H1 (cell line): ENCODE data around the gene RMND5A. TPM values are rescaled to one million over a fixed set of nuclear protein-coding genes. Genes with fewer than 3 reads are reported as not detected.

Experiments used
- CTCF ChIA-PET: fragments of 300-600 bp; sonication (Branson Sonifier 250); formaldehyde crosslinking; loops from one replicate; lab custom pipeline; 2021; ENCODE audit not compliant: partially characterized antibody; lab: Charles Lee
- POLR2A ChIA-PET: fragments of 300-600 bp; sonication (Branson Sonifier 250); formaldehyde crosslinking; loops from one replicate; lab custom pipeline; 2021; ENCODE audit warnings: inconsistent platforms; ENCODE audit not compliant: partially characterized antibody; lab: Charles Lee
- DNase-seq, 2 experiments: peaks; one replicate each; pipeline versions ENCODE4 v3.0.0 to v3.0.0-alpha.2; 2010 to 2022; ENCODE audit warnings: low spot score in 2 of 2, low read depth in 1 of 2, mixed read lengths in 1 of 2
- FAIRE-seq: peaks from 2 replicates; lab custom pipeline; 2011; peaks lifted over from hg19 to GRCh38; lab: Jason Lieb, UNC
- H2AFZ ChIP-seq: 2 replicates; pipeline ENCODE4 v1.8.1; 2012; ENCODE audit warnings: low read length, inconsistent platforms
- H2AK5ac ChIP-seq: 2 replicates; pipeline ENCODE4 v1.6.1; 2013; ENCODE audit warnings: low read depth, low read length
- H2BK120ac ChIP-seq: replicated peaks from 2 replicates; pipeline ENCODE3; 2013; ENCODE audit warnings: low read depth, low read length, inconsistent platforms
- H2BK12ac ChIP-seq: 2 replicates; pipeline ENCODE4 v1.6.1; 2013; ENCODE audit warnings: low read depth, low read length
- H2BK15ac ChIP-seq: 2 replicates; pipeline ENCODE4 v1.6.1; 2013; ENCODE audit warnings: low read length
- H2BK20ac ChIP-seq: 2 replicates; pipeline ENCODE4 v1.6.1; 2013; ENCODE audit warnings: low read length
- H2BK5ac ChIP-seq: 2 replicates; pipeline ENCODE4 v1.6.1; 2013; ENCODE audit warnings: low read depth, low read length
- H3K14ac ChIP-seq: 2 replicates; pipeline ENCODE4 v1.6.1; 2013; ENCODE audit warnings: inconsistent platforms; ENCODE audit not compliant: insufficient read length
- H3K18ac ChIP-seq: 2 replicates; pipeline ENCODE4 v1.6.1; 2013; ENCODE audit warnings: low read length; ENCODE audit errors: extremely low read depth
- H3K23ac ChIP-seq: 2 replicates; pipeline ENCODE4 v1.6.1; 2013; ENCODE audit warnings: inconsistent platforms; ENCODE audit not compliant: insufficient read length
- H3K23me2 ChIP-seq: 2 replicates; pipeline ENCODE4 v1.6.1; 2013; ENCODE audit warnings: low read depth, low read length
- H3K27ac ChIP-seq: 2 replicates; pipeline ENCODE4 v1.6.1; 2011; ENCODE audit warnings: low read depth, low read length, inconsistent platforms
- H3K27me3 ChIP-seq, 4 experiments: replicated peaks in 1 of 4; 1 replicate in 1 of 4; 2 replicates in 3 of 4; pipeline versions ENCODE4 v1.6.1 to v1.8.1; 2011 to 2013; ENCODE audit warnings: low read length in 3 of 4, mild to moderate bottlenecking in 3 of 4, inconsistent platforms in 2 of 4, mixed read lengths in 2 of 4, moderate library complexity in 1 of 4; ENCODE audit not compliant: control insufficient read depth in 3 of 4, insufficient read depth in 3 of 4; ENCODE audit errors: extremely low read depth in 1 of 4
- H3K36me3 ChIP-seq, 4 experiments: 2 replicates each; pipeline versions ENCODE4 v1.6.1 to v1.8.1; 2011 to 2013; ENCODE audit warnings: mild to moderate bottlenecking in 4 of 4, low read length in 3 of 4, moderate library complexity in 2 of 4, control low read depth in 1 of 4, inconsistent platforms in 1 of 4; ENCODE audit not compliant: insufficient read depth in 4 of 4, control insufficient read depth in 2 of 4
- H3K4ac ChIP-seq: replicated peaks from 2 replicates; pipeline ENCODE3; 2013; ENCODE audit warnings: low read length, low read depth, mixed read lengths, inconsistent platforms; ENCODE audit not compliant: insufficient read length
- H3K4me1 ChIP-seq, 4 experiments: replicated peaks in 1 of 4; 1 replicate in 1 of 4; 2 replicates in 3 of 4; pipeline versions ENCODE4 v1.6.1 to v1.8.1; 2011 to 2013; ENCODE audit warnings: low read length in 3 of 4, inconsistent platforms in 2 of 4, mixed read lengths in 1 of 4; ENCODE audit not compliant: insufficient read depth in 4 of 4, control insufficient read depth in 3 of 4
- H3K4me2 ChIP-seq, 2 experiments: 2 replicates each; pipeline versions ENCODE4 v1.6.1 to v1.8.1; 2011 to 2013; ENCODE audit warnings: low read depth in 2 of 2, low read length in 2 of 2, control low read depth in 1 of 2, inconsistent platforms in 1 of 2, mild to moderate bottlenecking in 1 of 2; ENCODE audit not compliant: insufficient read depth in 1 of 2
- H3K4me3 ChIP-seq, 4 experiments: fragments of 200-600, 300-600 bp in 1 of 4; sonication (generic), shearing (Covaris generic), sonication (Bioruptor Twin) in 1 of 4; 2 replicates each; pipeline versions ENCODE4 v1.5.1 to v1.8.1; 2011 to 2016; ENCODE audit warnings: low read length in 4 of 4, low read depth in 3 of 4, control low read depth in 2 of 4, inconsistent platforms in 2 of 4, mild to moderate bottlenecking in 2 of 4, mixed read lengths in 1 of 4, moderate library complexity in 1 of 4; ENCODE audit not compliant: insufficient read depth in 2 of 4; ENCODE audit errors: extremely low read depth in 1 of 4
- H3K56ac ChIP-seq: replicated peaks from 2 replicates; pipeline ENCODE3; 2013; ENCODE audit warnings: low read depth, mild to moderate bottlenecking, mixed read lengths, low read length, inconsistent platforms; ENCODE audit not compliant: insufficient read length
- H3K79me1 ChIP-seq: 2 replicates; pipeline ENCODE4 v1.6.1; 2013; ENCODE audit warnings: low read depth, low read length, control low read depth
- H3K79me2 ChIP-seq, 2 experiments: 2 replicates each; pipeline versions ENCODE4 v1.6.1 to v1.8.1; 2012 to 2013; ENCODE audit warnings: low read length in 2 of 2, mild to moderate bottlenecking in 2 of 2, inconsistent platforms in 1 of 2; ENCODE audit not compliant: insufficient read depth in 2 of 2, control insufficient read depth in 1 of 2
- H3K9ac ChIP-seq, 4 experiments: replicated peaks in 1 of 4; 1 replicate in 1 of 4; 2 replicates in 3 of 4; pipeline versions ENCODE4 v1.6.1 to v1.8.1; 2011 to 2013; ENCODE audit warnings: low read depth in 3 of 4, low read length in 3 of 4, control low read depth in 2 of 4, mild to moderate bottlenecking in 2 of 4, moderate library complexity in 2 of 4, inconsistent platforms in 1 of 4; ENCODE audit errors: extremely low read depth in 1 of 4
- H3K9me3 ChIP-seq, 2 experiments: 2 replicates each; pipeline versions ENCODE4 v1.6.1 to v1.8.1; 2012 to 2013; ENCODE audit warnings: mild to moderate bottlenecking in 2 of 2, moderate library complexity in 2 of 2, control low read depth in 1 of 2, inconsistent platforms in 1 of 2, low read depth in 1 of 2, low read length in 1 of 2, mixed read lengths in 1 of 2; ENCODE audit not compliant: insufficient read depth in 2 of 2
- H4K20me1 ChIP-seq, 2 experiments: replicated peaks in 1 of 2; 2 replicates each; pipeline versions ENCODE3 to v1.8.1; 2011 to 2013; ENCODE audit warnings: inconsistent platforms in 2 of 2, low read length in 2 of 2, mild to moderate bottlenecking in 1 of 2; ENCODE audit not compliant: insufficient read depth in 2 of 2, control insufficient read depth in 1 of 2
- H4K5ac ChIP-seq: 2 replicates; pipeline ENCODE4 v1.6.1; 2013; ENCODE audit warnings: low read length, low read depth, mixed read lengths, inconsistent platforms; ENCODE audit not compliant: insufficient read length
- H4K8ac ChIP-seq: 2 replicates; pipeline ENCODE4 v1.8.0; 2013; ENCODE audit warnings: mild to moderate bottlenecking, moderate library complexity, low read length, inconsistent platforms; ENCODE audit not compliant: insufficient read depth; ENCODE audit errors: extremely low read depth
- H4K91ac ChIP-seq: replicated peaks from 2 replicates; pipeline ENCODE3; 2013; ENCODE audit warnings: low read length, mixed read lengths, inconsistent platforms; ENCODE audit not compliant: insufficient read length
- MAX ChIP-seq: IDR thresholded peaks from 2 replicates; pipeline ENCODE4 v1.6.1; 2012; ENCODE audit warnings: inconsistent platforms
- WGBS, 2 experiments: shearing (Covaris generic) in 1 of 2; methylation state at CpG; one replicate each; pipeline versions ENCODE4 v1.1.6 to v1.1.7; 2013 to 2015; ENCODE audit warnings: low lambda C conversion rate in 2 of 2, mixed read lengths in 2 of 2, inconsistent platforms in 1 of 2, low coverage in 1 of 2, missing lambda C conversion rate in 1 of 2; ENCODE audit not compliant: insufficient replicate concordance in 2 of 2, insufficient coverage in 1 of 2, insufficient read length in 1 of 2; ENCODE audit errors: extremely low coverage in 1 of 2, missing lambda C conversion rate in 1 of 2; 5-methylcytosine and 5-hydroxymethylcytosine counted together
- polyA plus RNA-seq, 7 experiments: library from polyadenylated mRNA; depleted of rRNA in 3 of 7; stranded (reverse) in 5 of 7; unstranded in 2 of 7; fragments of >200 nt in 5 of 7; fragments of 200-250 nt in 2 of 7; gene quantifications; 1 replicate in 5 of 7; 2 replicates in 1 of 7; 4 replicates in 1 of 7; pipeline versions ENCODE4 v1.2.1 to v1.2.3, GENCODE V29; 2011 to 2013; ENCODE audit warnings: missing spikeins in 2 of 7, mixed read lengths in 2 of 7
- total RNA-seq: library from RNA; stranded (reverse); fragmentation: NEBNext Ultra II Directional; extraction: Animal tissue kit (Norgen Biotek cat#: 25700); gene quantifications from 2 replicates; pipeline ENCODE4 v1.2.1, GENCODE V29; 2021

The RMND5A gene
- total and polyA plus RNA-seq, 2 of the 8 experiments (the other 6 are each of a cell fraction or from before 2014, with no cell fraction given) = 21.0 to 66.2 TPM

GRCh38 chr2:86821306-86821705 lies 101.2 kb downstream of the RMND5A start:
- Histone ChIP-seq H3K9ac (no peak overlapping the region), H3K23ac (no peak overlapping the region), H3K27ac (no peak overlapping the region), H3K18ac (no peak overlapping the region), H3K79me1 (no peaks in the 10 kb centered on the region), H4K5ac (no peak overlapping the region), H2BK120ac (no peak overlapping the region), H3K9me3 (no peaks in the 10 kb centered on the region), H2BK5ac (no peak overlapping the region), H2BK15ac (no peak overlapping the region), H4K91ac (no peak overlapping the region), H3K4me3 (no peak overlapping the region), H4K20me1 (no peaks in the 10 kb centered on the region), H3K4ac (no peak overlapping the region), H3K14ac (no peak overlapping the region), H2AK5ac (no peak overlapping the region), H3K56ac (no peak overlapping the region), H3K23me2 (no peaks in the 10 kb centered on the region; the same call in 1 of the 2 replicates), H3K79me2 (no peaks in the 10 kb centered on the region; a peak in 1 of 4 replicates), H3K4me1 (peaks cover 0 to 3% (median 0%) of the 10 kb centered on the region in 4 experiments; a peak in 1 of 7 replicates), H3K27me3 (no peaks in the 10 kb centered on the region), H2BK20ac (no peak overlapping the region), H3K4me2 (no peak overlapping the region), H2AFZ (peak overlapping the region; percentile 48; the same call in 1 of the 2 replicates), H3K36me3 (no peaks in the 10 kb centered on the region), H2BK12ac (no peak overlapping the region), H4K8ac (0 out of 2 replicates have a peak overlapping the region, but pooled peaks have one; percentile 16)
- WGBS, 2 experiments = 87% methylated on average over 13 of the region's 13 CpGs; no CpG with 5 or more reads in 1 of the 2 experiments
- no peak for FAIRE-seq
- ChIA-PET POLR2A (no interaction called here), CTCF (no interaction called here)
- TF ChIP-seq MAX = no peak
- DNase-seq = no peak
